Aorta (tissue), 5 donors: ENCODE data around the gene KIN. TPM values are rescaled to one million over a fixed set of nuclear protein-coding genes. Genes with fewer than 3 reads are reported as not detected.

Source experiments
- ATAC-seq: fragments of 200-7000 bp; cut with Tn5 transposase; one replicate; pipeline ENCODE4 v1.9.1; 2022; ENCODE audit warnings: moderate library complexity; ENCODE audit not compliant: low FRiP score
- DNase-seq, 2 donors: peaks; one replicate each; pipeline ENCODE4 v3.0.0-alpha.2; 2020
- H3K27ac ChIP-seq, 2 donors: one replicate each; pipeline ENCODE4 v1.5.1; 2013; ENCODE audit warnings: low read length in 2 of 2, mild to moderate bottlenecking in 2 of 2, moderate library complexity in 2 of 2, control low read depth in 1 of 2, inconsistent platforms in 1 of 2, low read depth in 1 of 2
- H3K27me3 ChIP-seq, 2 donors: one replicate each; pipeline ENCODE4 v1.6.1; 2013; ENCODE audit warnings: control low read depth in 1 of 2, low read length in 1 of 2, mild to moderate bottlenecking in 1 of 2, moderate library complexity in 1 of 2; ENCODE audit not compliant: insufficient read depth in 2 of 2, control insufficient read depth in 1 of 2
- H3K36me3 ChIP-seq, 2 donors: one replicate each; pipeline ENCODE4 v1.6.1; 2013; ENCODE audit warnings: control low read depth in 1 of 2, low read length in 1 of 2, mild to moderate bottlenecking in 1 of 2; ENCODE audit not compliant: insufficient read depth in 2 of 2, control insufficient read depth in 1 of 2
- H3K4me1 ChIP-seq, 2 donors: one replicate each; pipeline ENCODE4 v1.6.1; 2013; ENCODE audit warnings: low read length in 2 of 2, control low read depth in 1 of 2, mild to moderate bottlenecking in 1 of 2, moderate library complexity in 1 of 2; ENCODE audit not compliant: insufficient read depth in 2 of 2, control insufficient read depth in 1 of 2
- H3K4me3 ChIP-seq, 2 donors: one replicate each; pipeline ENCODE4 v1.5.1; 2013; ENCODE audit warnings: low read length in 2 of 2, control low read depth in 1 of 2, mild to moderate bottlenecking in 1 of 2
- H3K9me3 ChIP-seq: one replicate; pipeline ENCODE4 v1.6.1; 2013; ENCODE audit warnings: mild to moderate bottlenecking, low read length; ENCODE audit not compliant: control insufficient read depth
- WGBS, 2 donors: extraction: QIAGEN DNeasy Blood & Tissue Kit; methylation state at CpG; one replicate each; pipeline ENCODE4 v1.1.7; 2013; 5-methylcytosine and 5-hydroxymethylcytosine counted together
- intact Hi-C, 2 donors: fragments of 100-400 bp; cut with DNase I; formaldehyde crosslinking; loops; one replicate each; pipeline versions ENCODE4 v1.14.2 to v1.15.0; 2022
- polyA plus RNA-seq, 2 donors: library from polyadenylated mRNA; stranded (reverse); fragments of 200-250 nt; gene quantifications; one replicate each; pipeline ENCODE4 v1.2.3, GENCODE V29; 2013
- total RNA-seq, 2 donors: library from RNA; stranded (reverse); fragmentation: NEBNext Ultra II Directional; extraction: Animal tissue kit (Norgen Biotek cat#: 25700); gene quantifications; one replicate each; pipeline ENCODE4 v1.2.1, GENCODE V29; 2021
- donor health status: healthy with polysubstance abuse.
- donor health status: Bipolar disorder and iron deficiency.
- donor health status: DM: no; HTN: no; CAD: no.
- donor health status: DM: no; HTN: no; CAD: no.
- donor health status: DM: yes; HTN: yes; CAD: no.

Gene KIN
- total and polyA plus RNA-seq, 4 donors = 2.3 to 13.4 (median 11.3) TPM

- Histone ChIP-seq H3K9me3 (no peaks in the 10 kb centered on the region), H3K27me3 (no peaks in the 10 kb centered on the region), H3K4me1 (no peaks in the 10 kb centered on the region), H3K4me3 (no peak overlapping the region), H3K27ac (no peak overlapping the region), H3K36me3 (peaks cover 6 to 8% of the 10 kb centered on the region in 2 donors)
- no peak for DNase-seq
- WGBS, 2 donors = 69 to 71% methylated on average over 4 of the region's 4 CpGs
- intact Hi-C loops = no loop called here
- no peak for ATAC-seq
These were observed 21.0 kb upstream of the KIN start for GRCh38 chr10:7808686-7809267.

GRCh38 chr10:7804741-7805140, 16.9 kb upstream of the KIN start:
- 62 to 69% methylated on average over 2 of the region's 2 CpGs for WGBS, 2 donors
- no peaks in the 10 kb centered on the region for H3K4me1 ChIP-seq
- H3K36me3 ChIP-seq = peaks cover 9% of the 10 kb centered on the region in 2 donors
- H3K27ac ChIP-seq = no peak overlapping the region
- no peak overlapping the region for H3K4me3 ChIP-seq
- no peaks in the 10 kb centered on the region for H3K9me3 ChIP-seq
- no peaks in the 10 kb centered on the region for H3K27me3 ChIP-seq
- intact Hi-C loops = no loop called here
- ATAC-seq (no peak), DNase-seq (no peak)

DNA sequence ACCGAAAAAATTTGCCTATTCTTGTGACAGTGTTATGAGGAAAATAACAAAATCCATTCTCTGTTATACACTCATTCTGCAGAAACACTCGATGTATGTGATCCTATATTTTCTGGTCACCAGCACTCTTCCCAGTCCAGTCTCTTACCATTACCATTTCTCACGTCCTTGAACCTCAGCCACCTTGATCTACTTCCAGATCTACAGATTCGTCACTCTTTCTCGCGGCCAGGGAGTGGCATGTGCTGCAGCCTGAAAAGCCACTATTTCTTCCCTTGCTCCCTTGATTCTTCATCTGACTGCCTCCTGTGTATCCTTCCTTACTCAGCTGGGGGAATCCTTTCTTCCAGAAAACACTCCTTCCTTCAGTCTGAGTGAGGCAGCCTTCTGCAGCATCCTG, 16.4 kb upstream of the KIN start:
- DNase-seq (no peak), ATAC-seq (no peak)
- intact Hi-C loops = no loop called here
- H3K9me3 ChIP-seq = no peaks in the 10 kb centered on the region
- H3K27me3 ChIP-seq = no peaks in the 10 kb centered on the region
- no peak overlapping the region for H3K4me3 ChIP-seq
- WGBS, 2 donors = 89 to 92% methylated on average over 6 of the region's 6 CpGs
- H3K36me3 ChIP-seq = peaks cover 9 to 13% of the 10 kb centered on the region in 2 donors
- no peak overlapping the region for H3K27ac ChIP-seq
- H3K4me1 ChIP-seq = no peaks in the 10 kb centered on the region

GRCh38 chr10:7802606-7803005, 14.8 kb upstream of the KIN start:
- Histone ChIP-seq H3K36me3 (peaks cover 9 to 14% of the 10 kb centered on the region in 2 donors), H3K27ac (no peak overlapping the region), H3K4me3 (no peak overlapping the region), H3K4me1 (no peaks in the 10 kb centered on the region), H3K9me3 (no peaks in the 10 kb centered on the region), H3K27me3 (no peaks in the 10 kb centered on the region)
- WGBS, 2 donors = 90 to 93% methylated on average over 4 of the region's 4 CpGs
- no peak for ATAC-seq
- DNase-seq = no peak
- intact Hi-C loops = no loop called here

GRCh38 chr10:7797582-7797981, 9.8 kb upstream of the KIN start:
- Histone ChIP-seq H3K36me3 (peaks cover 4 to 5% of the 10 kb centered on the region in 2 donors), H3K4me3 (no peak overlapping the region), H3K4me1 (peaks cover 0 to 2% of the 10 kb centered on the region in 2 donors), H3K27ac (no peak overlapping the region), H3K27me3 (no peaks in the 10 kb centered on the region), H3K9me3 (no peaks in the 10 kb centered on the region)
- DNase-seq (peak in 1 of 2 donors; percentile 53), ATAC-seq (no peak)
- intact Hi-C loops = no loop called here
- 53 to 54% methylated on average over 6 of the region's 6 CpGs for WGBS, 2 donors

DNA sequence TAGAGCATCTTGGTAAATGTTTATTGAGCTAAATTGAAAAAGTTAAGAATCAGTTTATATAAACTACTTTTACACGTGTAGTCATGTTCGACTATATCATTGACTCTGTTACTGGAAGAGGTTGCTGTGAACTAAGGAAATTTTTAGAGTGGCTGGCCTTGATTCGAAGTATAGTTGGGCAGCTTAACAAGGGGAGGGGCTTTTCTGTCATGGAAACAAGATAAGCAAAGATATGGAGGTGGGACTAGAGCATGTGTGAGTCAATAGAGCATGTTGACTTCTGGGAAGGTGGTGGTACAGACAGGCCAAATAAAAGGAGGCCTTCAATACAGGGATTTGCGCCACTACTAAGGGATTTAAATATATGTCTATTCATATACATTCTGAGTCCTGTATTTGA, 7.8 kb upstream of the KIN start:
- Histone ChIP-seq H3K27ac (no peak overlapping the region), H3K27me3 (no peaks in the 10 kb centered on the region), H3K4me1 (peaks cover 2 to 3% of the 10 kb centered on the region in 2 donors), H3K4me3 (no peak overlapping the region), H3K36me3 (peaks cover 1 to 5% of the 10 kb centered on the region in 2 donors), H3K9me3 (no peaks in the 10 kb centered on the region)
- ATAC-seq (no peak), DNase-seq (no peak)
- intact Hi-C loops = no loop called here
- WGBS, 2 donors = 30 to 35% methylated on average over 4 of the region's 4 CpGs

DNA sequence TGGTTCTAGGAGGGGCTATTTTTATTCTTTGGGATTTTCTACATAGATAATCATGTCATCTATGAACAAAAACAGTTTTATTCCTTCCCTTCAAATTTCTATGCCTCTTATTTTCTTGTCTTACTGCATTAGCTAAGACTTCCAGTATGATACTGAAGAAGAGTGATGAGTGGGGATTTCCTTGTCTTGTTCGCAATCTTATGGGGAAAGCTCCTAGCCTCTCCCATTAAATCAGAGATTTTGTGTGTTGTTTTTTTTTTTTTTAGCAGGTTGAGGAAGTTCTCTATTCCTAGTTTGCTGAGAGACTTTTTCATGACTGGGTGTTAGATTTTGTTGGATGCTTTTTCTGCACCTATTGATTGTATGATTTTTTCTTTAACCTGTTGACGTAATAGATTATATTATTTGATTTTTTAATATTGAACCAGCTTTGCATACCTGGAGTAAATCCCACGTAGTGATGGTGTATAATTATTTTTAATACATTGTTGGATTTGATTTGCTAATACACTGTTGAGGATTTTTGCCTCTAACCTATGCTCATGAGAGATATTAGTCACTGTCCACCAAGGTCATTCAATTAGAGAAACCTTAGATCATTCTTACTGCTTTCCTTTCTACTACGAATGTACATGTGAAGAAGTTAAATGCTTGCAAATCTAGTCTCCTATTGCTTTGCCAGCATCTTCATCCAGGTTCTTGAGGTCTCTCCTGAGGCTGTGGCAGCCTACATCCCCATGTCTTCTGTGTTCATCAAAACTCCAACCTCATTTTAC, 6.6 kb upstream of the KIN start:
- WGBS, 2 donors = 91 to 93% methylated on average over 4 of the region's 4 CpGs
- no peak overlapping the region for H3K4me3 ChIP-seq
- intact Hi-C loops = no loop called here
- H3K36me3 ChIP-seq = peaks cover 1 to 3% of the 10 kb centered on the region in 2 donors
- ATAC-seq (no peak), DNase-seq (no peak)
- H3K27ac ChIP-seq = no peak overlapping the region
- no peaks in the 10 kb centered on the region for H3K9me3 ChIP-seq
- H3K27me3 ChIP-seq = no peaks in the 10 kb centered on the region
- H3K4me1 ChIP-seq = peaks cover 2 to 3% of the 10 kb centered on the region in 2 donors

GRCh38 chr10:7792541-7792940, 4.7 kb upstream of the KIN start:
- intact Hi-C loops = no loop called here
- no peak overlapping the region for H3K27ac ChIP-seq
- no peak overlapping the region for H3K4me3 ChIP-seq
- H3K9me3 ChIP-seq = no peaks in the 10 kb centered on the region
- DNase-seq = no peak
- 48 to 68% methylated on average over 1 of the region's 1 CpG for WGBS, 2 donors
- H3K36me3 ChIP-seq = peaks cover 0 to 1% of the 10 kb centered on the region in 2 donors
- peaks cover 2 to 3% of the 10 kb centered on the region in 2 donors for H3K4me1 ChIP-seq
- ATAC-seq = no peak
- H3K27me3 ChIP-seq = no peaks in the 10 kb centered on the region

- DNase-seq (no peak), ATAC-seq (no peak)
- H3K4me1 ChIP-seq = peaks cover 0 to 3% of the 10 kb centered on the region in 2 donors
- H3K9me3 ChIP-seq = no peaks in the 10 kb centered on the region
- 46 to 50% methylated on average over 3 of the region's 3 CpGs for WGBS, 2 donors
- H3K27ac ChIP-seq = no peak overlapping the region
- intact Hi-C loops = loop anchor here in 1 of 2 donors (2.0 to 10.0 kb wide), 2 partner anchors 29 to 95 kb away; partner anchors contain the start of gene TAF3
- H3K27me3 ChIP-seq = no peaks in the 10 kb centered on the region
- H3K36me3 ChIP-seq = no peaks in the 10 kb centered on the region
- no peak overlapping the region for H3K4me3 ChIP-seq
These were observed 1.6 kb upstream of the KIN start for GRCh38 chr10:7789390-7789789.
